ENCODE results near the gene ACOT2.
"Not testable (repeated sequence)": the region's sequence is repeated elsewhere in the genome, so short reads cannot be mapped to it uniquely, and the experiment has no call there.

The ACOT2 gene

GRCh38 chr14:73574251-73574650 is 5.2 kb downstream of the ACOT2 start:
- not testable (repeated sequence) for DNase-seq (ENCODE audit: low spot score in 2 of 2); ATAC-seq (replicated peaks; ENCODE audit: extremely low read depth, poor library complexity, severe bottlenecking); H3K27me3 Mint-ChIP-seq; H3K4me1 Mint-ChIP-seq; H3K9me3 Mint-ChIP-seq; H3K27ac Mint-ChIP-seq (ENCODE audit: low read depth); H3K4me3 Mint-ChIP-seq
- H3K36me3 Mint-ChIP-seq (ENCODE audit: insufficient read depth) = peaks cover 39% of the 10 kb centered on the region

- H3K27me3 Mint-ChIP-seq = no peaks in the 10 kb centered on the region
- ATAC-seq (replicated peaks; ENCODE audit: extremely low read depth, poor library complexity, severe bottlenecking) = no peak
- no peaks in the 10 kb centered on the region for H3K9me3 Mint-ChIP-seq
These were observed 7.4 kb downstream of the ACOT2 start for GRCh38 chr14:73576391-73576790.

GRCh38 chr14:73577214-73577613 is 8.2 kb downstream of the ACOT2 start:
- not testable (repeated sequence) for ATAC-seq (replicated peaks; ENCODE audit: extremely low read depth, poor library complexity, severe bottlenecking); DNase-seq (ENCODE audit: low spot score in 2 of 2); H3K4me3 Mint-ChIP-seq; H3K27ac Mint-ChIP-seq (ENCODE audit: low read depth); H3K9me3 Mint-ChIP-seq; H3K27me3 Mint-ChIP-seq; H3K4me1 Mint-ChIP-seq
- peaks cover 27% of the 10 kb centered on the region for H3K36me3 Mint-ChIP-seq (ENCODE audit: insufficient read depth)

More at GRCh38 chr14:73576391-73576790, 7.4 kb downstream of the ACOT2 start:
- no peak for DNase-seq (ENCODE audit: low spot score in 2 of 2)
- H3K4me1 Mint-ChIP-seq = no peaks in the 10 kb centered on the region
- H3K4me3 Mint-ChIP-seq = no peak overlapping the region
- H3K36me3 Mint-ChIP-seq (ENCODE audit: insufficient read depth) = peaks cover 27% of the 10 kb centered on the region
- H3K27ac Mint-ChIP-seq (ENCODE audit: low read depth) = no peak overlapping the region

- not testable (repeated sequence) for H3K27ac Mint-ChIP-seq (ENCODE audit: low read depth); ATAC-seq (replicated peaks; ENCODE audit: extremely low read depth, poor library complexity, severe bottlenecking); DNase-seq (ENCODE audit: low spot score in 2 of 2); H3K27me3 Mint-ChIP-seq; H3K4me3 Mint-ChIP-seq; H3K9me3 Mint-ChIP-seq; H3K4me1 Mint-ChIP-seq
- peaks cover 11% of the 10 kb centered on the region for H3K36me3 Mint-ChIP-seq (ENCODE audit: insufficient read depth)
These were observed 13.3 kb downstream of the ACOT2 start for GRCh38 chr14:73582102-73582979.

- ATAC-seq (replicated peaks; ENCODE audit: extremely low read depth, poor library complexity, severe bottlenecking) (no peak), DNase-seq (ENCODE audit: low spot score in 2 of 2) (no peak)
- Mint-ChIP-seq H3K9me3 (no peaks in the 10 kb centered on the region), H3K4me3 (no peak overlapping the region), H3K27me3 (no peaks in the 10 kb centered on the region), H3K36me3 (ENCODE audit: insufficient read depth) (no peaks in the 10 kb centered on the region), H3K27ac (ENCODE audit: low read depth) (no peak overlapping the region), H3K4me1 (peaks cover 2% of the 10 kb centered on the region)
These were observed 19.7 kb downstream of the ACOT2 start for GRCh38 chr14:73588695-73589094.

- H3K27ac Mint-ChIP-seq (ENCODE audit: low read depth) = no peak overlapping the region
- DNase-seq (ENCODE audit: low spot score in 2 of 2) = no peak
- no peak for ATAC-seq (replicated peaks; ENCODE audit: extremely low read depth, poor library complexity, severe bottlenecking)
- H3K4me3 Mint-ChIP-seq = no peak overlapping the region
- H3K4me1 Mint-ChIP-seq = peaks cover 5% of the 10 kb centered on the region
- H3K27me3 Mint-ChIP-seq = no peaks in the 10 kb centered on the region
- H3K9me3 Mint-ChIP-seq = no peaks in the 10 kb centered on the region
- peaks cover 1% of the 10 kb centered on the region for H3K36me3 Mint-ChIP-seq (ENCODE audit: insufficient read depth)
These were observed 20.1 kb downstream of the ACOT2 start for GRCh38 chr14:73589116-73589515.

GRCh38 chr14:73590673-73591004 is 21.6 kb downstream of the ACOT2 start:
- not testable (repeated sequence) for H3K27ac Mint-ChIP-seq (ENCODE audit: low read depth); DNase-seq (ENCODE audit: low spot score in 2 of 2); H3K9me3 Mint-ChIP-seq; H3K27me3 Mint-ChIP-seq; H3K4me1 Mint-ChIP-seq; ATAC-seq (replicated peaks; ENCODE audit: extremely low read depth, poor library complexity, severe bottlenecking); H3K36me3 Mint-ChIP-seq (ENCODE audit: insufficient read depth)
- H3K4me3 Mint-ChIP-seq = peak overlapping the region; percentile 78

- Mint-ChIP-seq H3K36me3 (ENCODE audit: insufficient read depth) (peaks cover 3% of the 10 kb centered on the region), H3K27ac (ENCODE audit: low read depth) (peak within 1 kb of the TSS; percentile 41), H3K4me1 (peaks cover 5% of the 10 kb centered on the region), H3K27me3 (no peaks in the 10 kb centered on the region), H3K9me3 (no peaks in the 10 kb centered on the region), H3K4me3 (peak within 1 kb of the TSS; percentile 78)
- peak; percentile 87 for ATAC-seq (replicated peaks; ENCODE audit: extremely low read depth, poor library complexity, severe bottlenecking)
- DNase-seq (ENCODE audit: low spot score in 2 of 2) = peak; percentile 51 to 53
These were observed 22.9 kb downstream of the ACOT2 start, which contains the start of gene ACOT4 for GRCh38 chr14:73591690-73592449. ACOT4 (plus strand) TSS chr14:73591873; CDS start chr14:73591960, 87 bp downstream.

GRCh38 chr14:73594491-73594890 is 25.5 kb downstream of the ACOT2 start:
- Mint-ChIP-seq H3K27ac (ENCODE audit: low read depth) (no peak overlapping the region), H3K27me3 (no peaks in the 10 kb centered on the region), H3K4me1 (peaks cover 5% of the 10 kb centered on the region), H3K9me3 (no peaks in the 10 kb centered on the region), H3K4me3 (no peak overlapping the region), H3K36me3 (ENCODE audit: insufficient read depth) (peaks cover 3% of the 10 kb centered on the region)
- no peak for ATAC-seq (replicated peaks; ENCODE audit: extremely low read depth, poor library complexity, severe bottlenecking)
- DNase-seq (ENCODE audit: low spot score in 2 of 2) = no peak

GRCh38 chr14:73599499-73599898 is 30.5 kb downstream of the ACOT2 start:
- no peaks in the 10 kb centered on the region for H3K36me3 Mint-ChIP-seq (ENCODE audit: insufficient read depth)
- ATAC-seq (replicated peaks; ENCODE audit: extremely low read depth, poor library complexity, severe bottlenecking) = no peak
- H3K27ac Mint-ChIP-seq (ENCODE audit: low read depth) = no peak overlapping the region
- no peak for DNase-seq (ENCODE audit: low spot score in 2 of 2)
- no peak overlapping the region for H3K4me3 Mint-ChIP-seq
- no peaks in the 10 kb centered on the region for H3K27me3 Mint-ChIP-seq
- no peaks in the 10 kb centered on the region for H3K9me3 Mint-ChIP-seq
- no peaks in the 10 kb centered on the region for H3K4me1 Mint-ChIP-seq

- no peak overlapping the region for H3K27ac Mint-ChIP-seq (ENCODE audit: low read depth)
- no peaks in the 10 kb centered on the region for H3K36me3 Mint-ChIP-seq (ENCODE audit: insufficient read depth)
- H3K4me3 Mint-ChIP-seq = no peak overlapping the region
- no peaks in the 10 kb centered on the region for H3K27me3 Mint-ChIP-seq
- DNase-seq (ENCODE audit: low spot score in 2 of 2) (no peak), ATAC-seq (replicated peaks; ENCODE audit: extremely low read depth, poor library complexity, severe bottlenecking) (no peak)
- no peaks in the 10 kb centered on the region for H3K4me1 Mint-ChIP-seq
- H3K9me3 Mint-ChIP-seq = no peaks in the 10 kb centered on the region
These were observed 34.0 kb downstream of the ACOT2 start for GRCh38 chr14:73602994-73603393.

- no peaks in the 10 kb centered on the region for H3K27me3 Mint-ChIP-seq
- H3K4me1 Mint-ChIP-seq = no peaks in the 10 kb centered on the region
- ATAC-seq (replicated peaks; ENCODE audit: extremely low read depth, poor library complexity, severe bottlenecking) = no peak
- H3K27ac Mint-ChIP-seq (ENCODE audit: low read depth) = no peak overlapping the region
- no peaks in the 10 kb centered on the region for H3K9me3 Mint-ChIP-seq
- no peak overlapping the region for H3K4me3 Mint-ChIP-seq
- H3K36me3 Mint-ChIP-seq (ENCODE audit: insufficient read depth) = no peaks in the 10 kb centered on the region
- DNase-seq (ENCODE audit: low spot score in 2 of 2) = no peak
These were observed 37.3 kb downstream of the ACOT2 start for GRCh38 chr14:73606271-73606670.

- no peaks in the 10 kb centered on the region for H3K9me3 Mint-ChIP-seq
- H3K4me1 Mint-ChIP-seq = no peaks in the 10 kb centered on the region
- H3K27ac Mint-ChIP-seq (ENCODE audit: low read depth) = no peak overlapping the region
- DNase-seq (ENCODE audit: low spot score in 2 of 2) (no peak), ATAC-seq (replicated peaks; ENCODE audit: extremely low read depth, poor library complexity, severe bottlenecking) (no peak)
- H3K27me3 Mint-ChIP-seq = no peaks in the 10 kb centered on the region
- H3K4me3 Mint-ChIP-seq = no peak overlapping the region
- H3K36me3 Mint-ChIP-seq (ENCODE audit: insufficient read depth) = no peaks in the 10 kb centered on the region
These were observed 38.2 kb downstream of the ACOT2 start for GRCh38 chr14:73607241-73607640.

Data from central memory CD8-positive, alpha-beta T cell (primary cell).